GM19240 (cell line): ENCODE data around the gene GBX2.
"Not testable (repeated sequence)": the region's sequence is repeated elsewhere in the genome, so short reads cannot be mapped to it uniquely, and the experiment has no call there.

ENCODE experiments used
- DNase-seq: peaks from one replicate; pipeline ENCODE4 v3.0.0; 2011; ENCODE audit warnings: low spot score; ENCODE audit not compliant: insufficient read length

GBX2 gene

GRCh38 chr2:236156095-236156859 is 11.9 kb downstream of the GBX2 start:
- no peak for DNase-seq

- no peak for DNase-seq
Observed at GRCh38 chr2:236155406-236155805, 12.8 kb downstream of the GBX2 start.

DNA sequence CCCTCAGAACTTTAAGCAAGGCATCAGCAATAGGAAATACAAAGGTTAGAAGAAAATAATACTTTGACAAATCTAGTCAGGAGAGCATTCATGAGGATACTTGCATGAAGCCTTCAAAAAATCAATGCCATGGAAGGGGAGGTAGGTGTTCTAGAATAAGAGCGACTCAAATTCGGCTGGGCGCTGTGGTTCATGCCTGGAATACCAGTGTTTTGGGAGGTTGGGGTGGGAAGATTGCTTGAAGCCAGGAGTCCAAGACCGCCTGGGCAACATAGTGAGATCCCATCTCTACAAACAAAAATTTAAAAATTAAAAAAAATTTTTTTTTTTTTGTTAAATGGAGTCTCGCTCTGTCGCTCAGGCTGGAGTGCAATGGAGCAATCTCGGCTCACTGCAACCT is 21.8 kb downstream of the GBX2 start:
- DNase-seq, result no peak

DNA sequence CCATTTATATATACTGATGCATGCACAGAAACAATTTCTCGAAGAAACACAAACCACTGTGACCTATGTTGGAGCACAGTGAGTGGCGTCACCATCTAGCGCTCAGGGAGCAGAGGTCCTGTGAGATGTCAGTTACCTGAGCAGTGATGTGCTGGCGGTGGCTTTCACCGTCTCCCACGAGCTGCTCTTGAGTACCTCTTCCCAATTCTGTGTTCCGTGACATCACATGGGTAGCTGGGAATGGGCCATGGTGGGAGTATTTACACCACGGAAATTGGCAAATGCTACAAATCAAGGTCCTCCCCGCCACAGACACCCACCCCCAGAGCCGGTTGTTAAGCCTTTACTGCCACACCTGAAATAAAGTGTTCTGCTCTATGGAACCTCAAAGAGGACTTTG is 24.4 kb downstream of the GBX2 start:
- DNase-seq, result no peak

GRCh38 chr2:236141616-236142015 is 26.6 kb downstream of the GBX2 start:
- not testable (repeated sequence) for DNase-seq

GRCh38 chr2:236137066-236137465 is 31.1 kb downstream of the GBX2 start:
- DNase-seq, result no peak

GRCh38 chr2:236136538-236136937 is 31.6 kb downstream of the GBX2 start:
- no peak for DNase-seq

DNA sequence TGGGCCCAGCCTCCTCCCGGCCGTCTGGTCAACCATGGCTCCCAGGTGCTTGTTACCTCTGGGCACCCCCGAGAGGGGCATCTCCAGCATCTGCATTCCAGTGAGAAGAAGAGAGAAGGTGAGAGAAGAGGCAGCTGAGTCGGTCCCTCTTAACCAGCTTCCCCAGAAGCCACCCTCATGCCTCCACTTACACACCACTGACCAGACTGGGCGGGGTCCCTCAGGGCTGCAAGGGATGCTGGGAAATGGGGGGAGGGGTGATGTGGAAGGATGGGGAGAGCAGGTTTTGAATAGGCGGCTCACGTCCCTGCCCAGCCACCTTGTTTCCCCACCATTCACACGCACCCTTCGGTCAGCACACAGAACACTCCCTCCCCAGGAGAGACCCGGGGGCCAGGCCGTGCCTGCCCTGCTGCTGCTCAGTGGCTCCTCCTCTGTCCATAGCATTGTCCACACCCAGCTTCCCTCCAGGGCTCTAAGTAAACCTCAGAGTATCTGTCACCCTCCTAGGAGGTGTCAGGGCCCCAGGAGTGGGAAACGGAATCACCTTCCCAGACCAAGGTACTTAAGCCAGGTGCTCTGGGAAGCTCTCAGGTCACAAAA is 34.7 kb downstream of the GBX2 start:
- DNase-seq, result no peak

- DNase-seq, result no peak
Observed at GRCh38 chr2:236131073-236131692, 37.0 kb downstream of the GBX2 start.

GRCh38 chr2:236130349-236130998 is 37.7 kb downstream of the GBX2 start:
- DNase-seq, result no peak

- no peak for DNase-seq
Observed at GRCh38 chr2:236129935-236130334, 38.3 kb downstream of the GBX2 start.

DNA sequence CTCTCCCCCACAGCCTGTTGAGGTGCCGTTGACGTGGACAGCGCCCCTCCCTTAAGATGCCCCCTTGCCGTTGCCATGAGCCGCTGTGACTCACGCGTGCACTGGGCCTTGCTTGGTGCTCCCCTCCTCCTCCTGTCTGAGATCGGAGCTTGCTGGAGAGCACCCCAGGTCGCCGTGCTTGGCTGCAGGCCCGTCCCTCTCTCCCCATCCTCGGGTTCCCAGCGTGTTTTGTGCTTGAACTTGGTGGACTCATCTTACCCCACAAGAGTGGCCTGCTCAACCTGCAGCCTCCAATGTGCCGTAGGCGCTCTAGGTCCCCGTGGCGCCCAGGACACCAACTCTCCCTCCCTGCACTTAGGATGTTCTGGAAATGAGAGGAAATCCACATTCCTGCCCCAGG is 39.9 kb downstream of the GBX2 start:
- no peak for DNase-seq

DNA sequence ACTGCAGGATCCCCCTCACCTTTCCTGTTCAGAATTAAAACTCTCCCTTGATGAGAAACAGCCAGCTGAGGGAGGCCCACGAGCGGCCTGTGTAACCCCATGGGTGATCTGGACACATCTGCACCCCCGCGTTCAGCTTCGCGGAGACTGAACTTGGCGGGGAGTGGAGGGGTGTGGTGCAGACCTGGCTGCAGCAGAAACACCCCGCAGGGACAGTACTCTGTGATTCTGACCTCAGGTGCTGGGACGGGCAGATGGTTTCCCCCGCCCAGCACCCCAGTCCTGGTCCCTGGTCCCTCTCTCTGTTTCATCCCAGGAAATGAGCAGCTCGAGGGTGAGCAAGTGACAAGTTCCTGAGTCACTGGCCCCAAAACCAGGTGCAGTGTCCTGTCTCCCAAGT is 41.2 kb downstream of the GBX2 start:
- DNase-seq, result no peak

DNA sequence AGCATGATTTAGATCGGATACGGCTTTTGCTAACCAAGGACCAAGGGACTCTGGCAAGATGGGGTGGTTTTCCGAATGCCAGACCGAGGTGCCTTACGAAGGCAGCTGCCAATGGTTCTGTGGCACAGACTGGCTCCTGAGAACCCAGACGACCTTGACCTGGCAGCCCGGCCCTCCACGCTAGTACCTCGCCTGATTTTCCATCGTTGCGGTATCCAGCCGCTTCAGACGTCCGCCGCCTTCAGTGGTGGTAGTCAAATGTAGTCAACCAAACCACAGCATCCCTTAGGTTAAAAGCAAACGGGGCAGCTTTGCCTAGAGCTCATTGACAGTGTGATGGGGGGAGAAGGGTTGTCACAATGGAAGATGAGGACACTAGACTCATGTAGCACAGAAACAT is 42.6 kb downstream of the GBX2 start:
- no peak for DNase-seq

- DNase-seq, result no peak
Observed at GRCh38 chr2:236124182-236124893, 43.8 kb downstream of the GBX2 start.

DNA sequence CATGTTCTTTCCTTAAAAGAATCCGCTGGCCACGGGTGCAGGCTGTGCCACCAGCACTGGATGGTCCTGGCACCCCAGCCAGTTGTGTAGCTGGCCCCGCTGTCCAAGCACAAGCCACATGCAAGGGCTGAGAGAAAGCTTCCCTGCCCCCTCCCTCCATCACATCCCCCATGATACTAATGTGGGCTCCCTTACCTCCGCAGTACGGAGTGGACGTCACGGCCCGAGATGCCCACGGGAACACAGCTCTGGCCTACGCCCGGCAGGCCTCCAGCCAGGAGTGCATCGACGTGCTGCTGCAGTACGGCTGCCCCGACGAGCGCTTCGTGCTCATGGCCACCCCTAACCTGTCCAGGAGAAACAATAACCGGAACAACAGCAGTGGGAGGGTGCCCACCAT is 44.5 kb downstream of the GBX2 start:
- DNase-seq, result no peak

DNA sequence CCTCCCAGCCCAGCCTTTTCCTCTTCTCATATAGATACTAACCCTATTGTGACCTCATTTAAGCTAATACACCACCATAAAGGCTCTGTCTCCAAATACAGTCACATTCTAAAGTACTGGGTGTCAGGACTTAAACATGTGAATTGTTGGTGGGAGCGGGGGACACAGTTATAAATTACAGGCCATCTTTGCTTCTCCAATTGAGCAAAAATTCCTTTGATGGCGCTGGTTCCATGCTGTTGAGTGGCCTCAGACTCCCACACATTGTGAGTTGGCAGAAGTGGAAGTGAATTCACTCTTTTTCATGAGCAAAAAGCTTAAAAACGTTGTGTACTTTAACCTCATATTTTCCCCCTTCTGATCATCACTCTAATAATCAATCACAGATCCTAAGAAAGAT is 46.0 kb downstream of the GBX2 start:
- DNase-seq, result no peak

- DNase-seq, result no peak
Observed at GRCh38 chr2:236121546-236121945, 46.6 kb downstream of the GBX2 start.

DNA sequence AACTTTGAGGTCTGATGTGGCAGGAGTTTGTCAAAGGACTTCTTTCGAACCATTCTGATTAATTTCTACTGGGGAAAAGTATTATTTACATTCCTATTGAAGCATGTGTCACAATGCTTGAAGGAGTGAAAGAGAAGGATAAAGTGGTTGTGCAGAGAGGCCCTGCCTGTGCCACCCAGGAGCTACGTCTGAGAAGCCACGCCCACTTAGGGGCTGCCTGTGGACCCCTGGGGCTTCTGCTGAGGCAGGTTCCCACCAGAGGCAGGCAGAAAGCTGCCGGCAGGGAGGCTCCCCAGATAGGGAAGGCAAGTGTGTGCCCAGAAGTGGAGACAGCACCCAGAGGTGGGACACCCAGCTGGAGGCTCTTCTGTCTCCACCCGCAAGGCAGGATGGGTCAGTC is 47.4 kb downstream of the GBX2 start:
- DNase-seq, result no peak

- no peak for DNase-seq
Observed at GRCh38 chr2:236120141-236120601, 48.0 kb downstream of the GBX2 start.

- no peak for DNase-seq
Observed at GRCh38 chr2:236119476-236119875, 48.7 kb downstream of the GBX2 start.

DNA sequence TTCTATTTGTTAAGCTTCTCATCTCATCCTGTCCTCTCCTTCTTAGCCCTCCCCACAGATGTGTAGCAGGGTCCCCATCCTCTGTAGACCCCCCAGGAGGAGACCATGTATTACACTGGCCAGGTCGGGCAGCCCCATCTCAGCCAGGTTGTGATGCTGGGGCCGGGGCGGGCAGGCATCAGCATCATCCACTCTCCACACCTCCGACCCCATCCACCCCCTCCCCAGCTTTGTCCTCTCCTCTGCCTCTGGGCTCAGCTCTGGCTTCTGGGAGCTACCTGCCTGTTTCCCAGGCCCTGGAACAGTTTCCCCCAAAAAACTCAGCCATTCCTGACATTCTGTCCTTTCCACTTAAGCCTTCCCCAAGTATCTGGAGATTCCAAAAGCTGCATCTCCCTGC is 49.2 kb downstream of the GBX2 start:
- no peak for DNase-seq
